ENCODE data around the gene PRAMEF12. TPM values are rescaled to one million over a fixed set of nuclear protein-coding genes. Genes with fewer than 3 reads are reported as not detected.

The PRAMEF12 gene
- total RNA-seq, 1 experiment from 2014 or later, result not detected

DNA sequence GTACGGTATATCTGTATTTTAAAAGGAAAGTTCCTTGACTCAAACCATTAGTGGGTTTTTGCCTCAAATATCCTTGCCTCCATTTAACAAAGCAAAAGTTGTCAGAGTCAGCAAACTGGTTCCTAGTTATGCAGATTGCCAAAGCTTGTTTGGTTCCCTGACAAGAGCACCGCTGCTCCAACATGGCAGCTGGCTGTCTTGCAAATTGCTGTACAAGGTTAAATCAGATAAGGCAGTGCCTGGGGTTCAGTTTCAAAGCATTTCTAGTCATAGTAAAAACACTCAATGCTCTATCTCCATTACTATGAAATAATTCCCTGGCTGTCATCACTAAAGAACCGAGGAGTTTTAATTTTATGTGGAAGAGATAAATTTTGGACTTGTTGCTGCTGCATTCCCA is 38.9 kb upstream of the PRAMEF12 start:
- Mint-ChIP-seq H3K27ac (no peak overlapping the region), H3K4me3 (no peak overlapping the region), H3K4me1 (peaks cover 10% of the 10 kb centered on the region), H3K9me3 (peaks cover 29% of the 10 kb centered on the region), H3K27me3 (ENCODE audit: low read depth) (peaks cover 5% of the 10 kb centered on the region), H3K36me3 (peaks cover 19% of the 10 kb centered on the region)
- TF ChIP-seq NR2C2 (CRISPR knock-in tag; IDR thresholded peaks at IDR 0.05) (no peak), GTF2I (CRISPR knock-in tag; conservative IDR thresholded peaks at IDR 0.05) (no peak), NFE2L1 (CRISPR knock-in tag; IDR thresholded peaks at IDR 0.05) (no peak), ZNF219 (CRISPR knock-in tag; IDR thresholded peaks at IDR 0.05; ENCODE audit: borderline replicate concordance) (no peak), SMAD4 (CRISPR knock-in tag; IDR thresholded peaks at IDR 0.05) (no peak), ETV6 (CRISPR knock-in tag; IDR thresholded peaks at IDR 0.05) (no peak), NR1H2 (CRISPR knock-in tag; IDR thresholded peaks at IDR 0.05) (no peak), ESRRA (CRISPR knock-in tag; IDR thresholded peaks at IDR 0.05; ENCODE audit: borderline replicate concordance) (no peak), ZNF138 (CRISPR knock-in tag; conservative IDR thresholded peaks at IDR 0.05) (no peak), NFYB (CRISPR knock-in tag; conservative IDR thresholded peaks at IDR 0.05; ENCODE audit: low read depth) (no peak), FOXK1 (CRISPR knock-in tag; IDR thresholded peaks at IDR 0.05) (no peak)
- TF ChIP-seq, protein P1, sequence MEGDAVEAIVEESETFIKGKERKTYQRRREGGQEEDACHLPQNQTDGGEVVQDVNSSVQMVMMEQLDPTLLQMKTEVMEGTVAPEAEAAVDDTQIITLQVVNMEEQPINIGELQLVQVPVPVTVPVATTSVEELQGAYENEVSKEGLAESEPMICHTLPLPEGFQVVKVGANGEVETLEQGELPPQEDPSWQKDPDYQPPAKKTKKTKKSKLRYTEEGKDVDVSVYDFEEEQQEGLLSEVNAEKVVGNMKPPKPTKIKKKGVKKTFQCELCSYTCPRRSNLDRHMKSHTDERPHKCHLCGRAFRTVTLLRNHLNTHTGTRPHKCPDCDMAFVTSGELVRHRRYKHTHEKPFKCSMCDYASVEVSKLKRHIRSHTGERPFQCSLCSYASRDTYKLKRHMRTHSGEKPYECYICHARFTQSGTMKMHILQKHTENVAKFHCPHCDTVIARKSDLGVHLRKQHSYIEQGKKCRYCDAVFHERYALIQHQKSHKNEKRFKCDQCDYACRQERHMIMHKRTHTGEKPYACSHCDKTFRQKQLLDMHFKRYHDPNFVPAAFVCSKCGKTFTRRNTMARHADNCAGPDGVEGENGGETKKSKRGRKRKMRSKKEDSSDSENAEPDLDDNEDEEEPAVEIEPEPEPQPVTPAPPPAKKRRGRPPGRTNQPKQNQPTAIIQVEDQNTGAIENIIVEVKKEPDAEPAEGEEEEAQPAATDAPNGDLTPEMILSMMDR (IDR thresholded peaks at IDR 0.05), result no peak
- TF ChIP-seq, protein P2, sequence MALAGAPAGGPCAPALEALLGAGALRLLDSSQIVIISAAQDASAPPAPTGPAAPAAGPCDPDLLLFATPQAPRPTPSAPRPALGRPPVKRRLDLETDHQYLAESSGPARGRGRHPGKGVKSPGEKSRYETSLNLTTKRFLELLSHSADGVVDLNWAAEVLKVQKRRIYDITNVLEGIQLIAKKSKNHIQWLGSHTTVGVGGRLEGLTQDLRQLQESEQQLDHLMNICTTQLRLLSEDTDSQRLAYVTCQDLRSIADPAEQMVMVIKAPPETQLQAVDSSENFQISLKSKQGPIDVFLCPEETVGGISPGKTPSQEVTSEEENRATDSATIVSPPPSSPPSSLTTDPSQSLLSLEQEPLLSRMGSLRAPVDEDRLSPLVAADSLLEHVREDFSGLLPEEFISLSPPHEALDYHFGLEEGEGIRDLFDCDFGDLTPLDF (CRISPR knock-in tag; IDR thresholded peaks at IDR 0.05), result no peak
- TF ChIP-seq, protein P3, sequence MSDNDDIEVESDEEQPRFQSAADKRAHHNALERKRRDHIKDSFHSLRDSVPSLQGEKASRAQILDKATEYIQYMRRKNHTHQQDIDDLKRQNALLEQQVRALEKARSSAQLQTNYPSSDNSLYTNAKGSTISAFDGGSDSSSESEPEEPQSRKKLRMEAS (CRISPR knock-in tag; IDR thresholded peaks at IDR 0.05), result no peak
- TF ChIP-seq, protein P4, sequence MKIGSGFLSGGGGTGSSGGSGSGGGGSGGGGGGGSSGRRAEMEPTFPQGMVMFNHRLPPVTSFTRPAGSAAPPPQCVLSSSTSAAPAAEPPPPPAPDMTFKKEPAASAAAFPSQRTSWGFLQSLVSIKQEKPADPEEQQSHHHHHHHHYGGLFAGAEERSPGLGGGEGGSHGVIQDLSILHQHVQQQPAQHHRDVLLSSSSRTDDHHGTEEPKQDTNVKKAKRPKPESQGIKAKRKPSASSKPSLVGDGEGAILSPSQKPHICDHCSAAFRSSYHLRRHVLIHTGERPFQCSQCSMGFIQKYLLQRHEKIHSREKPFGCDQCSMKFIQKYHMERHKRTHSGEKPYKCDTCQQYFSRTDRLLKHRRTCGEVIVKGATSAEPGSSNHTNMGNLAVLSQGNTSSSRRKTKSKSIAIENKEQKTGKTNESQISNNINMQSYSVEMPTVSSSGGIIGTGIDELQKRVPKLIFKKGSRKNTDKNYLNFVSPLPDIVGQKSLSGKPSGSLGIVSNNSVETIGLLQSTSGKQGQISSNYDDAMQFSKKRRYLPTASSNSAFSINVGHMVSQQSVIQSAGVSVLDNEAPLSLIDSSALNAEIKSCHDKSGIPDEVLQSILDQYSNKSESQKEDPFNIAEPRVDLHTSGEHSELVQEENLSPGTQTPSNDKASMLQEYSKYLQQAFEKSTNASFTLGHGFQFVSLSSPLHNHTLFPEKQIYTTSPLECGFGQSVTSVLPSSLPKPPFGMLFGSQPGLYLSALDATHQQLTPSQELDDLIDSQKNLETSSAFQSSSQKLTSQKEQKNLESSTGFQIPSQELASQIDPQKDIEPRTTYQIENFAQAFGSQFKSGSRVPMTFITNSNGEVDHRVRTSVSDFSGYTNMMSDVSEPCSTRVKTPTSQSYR (CRISPR knock-in tag; IDR thresholded peaks at IDR 0.05), result no peak
- POLR2A ChIA-PET, result no interaction called here
- no peak for DNase-seq (ENCODE audit: low spot score)
- CTCF ChIA-PET, result no interaction called here
- ATAC-seq, result no peak

DNA sequence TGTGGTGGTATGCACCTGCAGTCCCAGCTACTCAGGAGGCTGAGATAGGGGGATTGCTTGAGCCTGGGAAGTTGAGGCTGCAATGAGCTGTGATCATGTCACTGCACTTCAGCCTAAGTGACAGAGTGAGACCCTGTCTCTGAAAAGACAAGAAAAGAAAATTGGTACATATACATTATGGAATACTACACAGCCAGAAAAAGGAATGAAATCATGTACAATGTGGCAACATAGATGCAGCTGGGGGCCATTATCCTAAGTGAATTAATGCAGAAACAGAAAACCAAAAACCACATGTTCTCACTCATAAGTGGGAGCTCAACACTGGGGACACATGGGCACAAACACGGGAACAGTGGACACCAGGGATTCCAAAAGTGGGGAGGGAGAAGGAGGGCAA is 34.6 kb upstream of the PRAMEF12 start:
- CTCF ChIA-PET, result no interaction called here

More for the DNA sequence above, 34.6 kb upstream of the PRAMEF12 start:
- POLR2A ChIA-PET, result no interaction called here
- Mint-ChIP-seq H3K27me3 (ENCODE audit: low read depth) (no peaks in the 10 kb centered on the region), H3K9me3 (peaks cover 4% of the 10 kb centered on the region), H3K4me1 (peaks cover 10% of the 10 kb centered on the region), H3K27ac (no peak overlapping the region), H3K4me3 (no peak overlapping the region), H3K36me3 (no peaks in the 10 kb centered on the region)
- no peak for ATAC-seq
- DNase-seq (ENCODE audit: low spot score), result no peak
- no peak for TF ChIP-seq JUN (CRISPR knock-in tag; IDR thresholded peaks at IDR 0.05)
- TF ChIP-seq NR2C2 (CRISPR knock-in tag; IDR thresholded peaks at IDR 0.05), result no peak
- TF ChIP-seq, protein P5, sequence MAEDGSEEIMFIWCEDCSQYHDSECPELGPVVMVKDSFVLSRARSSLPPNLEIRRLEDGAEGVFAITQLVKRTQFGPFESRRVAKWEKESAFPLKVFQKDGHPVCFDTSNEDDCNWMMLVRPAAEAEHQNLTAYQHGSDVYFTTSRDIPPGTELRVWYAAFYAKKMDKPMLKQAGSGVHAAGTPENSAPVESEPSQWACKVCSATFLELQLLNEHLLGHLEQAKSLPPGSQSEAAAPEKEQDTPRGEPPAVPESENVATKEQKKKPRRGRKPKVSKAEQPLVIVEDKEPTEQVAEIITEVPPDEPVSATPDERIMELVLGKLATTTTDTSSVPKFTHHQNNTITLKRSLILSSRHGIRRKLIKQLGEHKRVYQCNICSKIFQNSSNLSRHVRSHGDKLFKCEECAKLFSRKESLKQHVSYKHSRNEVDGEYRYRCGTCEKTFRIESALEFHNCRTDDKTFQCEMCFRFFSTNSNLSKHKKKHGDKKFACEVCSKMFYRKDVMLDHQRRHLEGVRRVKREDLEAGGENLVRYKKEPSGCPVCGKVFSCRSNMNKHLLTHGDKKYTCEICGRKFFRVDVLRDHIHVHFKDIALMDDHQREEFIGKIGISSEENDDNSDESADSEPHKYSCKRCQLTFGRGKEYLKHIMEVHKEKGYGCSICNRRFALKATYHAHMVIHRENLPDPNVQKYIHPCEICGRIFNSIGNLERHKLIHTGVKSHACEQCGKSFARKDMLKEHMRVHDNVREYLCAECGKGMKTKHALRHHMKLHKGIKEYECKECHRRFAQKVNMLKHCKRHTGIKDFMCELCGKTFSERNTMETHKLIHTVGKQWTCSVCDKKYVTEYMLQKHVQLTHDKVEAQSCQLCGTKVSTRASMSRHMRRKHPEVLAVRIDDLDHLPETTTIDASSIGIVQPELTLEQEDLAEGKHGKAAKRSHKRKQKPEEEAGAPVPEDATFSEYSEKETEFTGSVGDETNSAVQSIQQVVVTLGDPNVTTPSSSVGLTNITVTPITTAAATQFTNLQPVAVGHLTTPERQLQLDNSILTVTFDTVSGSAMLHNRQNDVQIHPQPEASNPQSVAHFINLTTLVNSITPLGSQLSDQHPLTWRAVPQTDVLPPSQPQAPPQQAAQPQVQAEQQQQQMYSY (CRISPR knock-in tag; IDR thresholded peaks at IDR 0.05), result no peak
- TF ChIP-seq, protein P6, sequence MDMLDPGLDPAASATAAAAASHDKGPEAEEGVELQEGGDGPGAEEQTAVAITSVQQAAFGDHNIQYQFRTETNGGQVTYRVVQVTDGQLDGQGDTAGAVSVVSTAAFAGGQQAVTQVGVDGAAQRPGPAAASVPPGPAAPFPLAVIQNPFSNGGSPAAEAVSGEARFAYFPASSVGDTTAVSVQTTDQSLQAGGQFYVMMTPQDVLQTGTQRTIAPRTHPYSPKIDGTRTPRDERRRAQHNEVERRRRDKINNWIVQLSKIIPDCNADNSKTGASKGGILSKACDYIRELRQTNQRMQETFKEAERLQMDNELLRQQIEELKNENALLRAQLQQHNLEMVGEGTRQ (CRISPR knock-in tag; IDR thresholded peaks at IDR 0.05), result no peak
- no peak for TF ChIP-seq RORB (CRISPR knock-in tag; IDR thresholded peaks at IDR 0.05)

Data from WTC11 (cell line).